NCI-H446 treated with DMSO at 0.1 percent for 48 hours (cell line): ENCODE data around the gene LCN9.

Experiments
- DNase-seq: peaks from one replicate; lab custom pipeline; 2025; lab: John Stamatoyannopoulos, UW

The LCN9 gene

GRCh38 chr9:135699440-135699839, 36.3 kb downstream of the LCN9 start, which contains the start of gene SOHLH1:
Gene SOHLH1 (minus strand): TSS chr9:135699481. CDS start chr9:135699467, 14 bp downstream.
- DNase-seq: no peak

- DNase-seq: no peak
These were observed 37.4 kb downstream of the LCN9 start for GRCh38 chr9:135700525-135700924.

GRCh38 chr9:135701067-135701958, 38.2 kb downstream of the LCN9 start:
- no peak for DNase-seq

GRCh38 chr9:135701959-135702721, 39.0 kb downstream of the LCN9 start, which contains the start of gene KCNT1:
Gene KCNT1 (plus strand): TSS chr9:135702185. CDS start chr9:135702259, 74 bp downstream.
- DNase-seq: no peak

- no peak for DNase-seq
These were observed 40.6 kb downstream of the LCN9 start for GRCh38 chr9:135703726-135704125.

GRCh38 chr9:135704483-135704882, 41.4 kb downstream of the LCN9 start:
- no peak for DNase-seq

GRCh38 chr9:135705376-135705775, 42.3 kb downstream of the LCN9 start:
- DNase-seq: no peak

- DNase-seq: no peak
These were observed 43.2 kb downstream of the LCN9 start for GRCh38 chr9:135706288-135706687.

GRCh38 chr9:135707252-135708138, 44.4 kb downstream of the LCN9 start:
- DNase-seq: no peak

GRCh38 chr9:135708164-135708563, 45.1 kb downstream of the LCN9 start:
- DNase-seq: no peak

GRCh38 chr9:135711391-135711790, 48.3 kb downstream of the LCN9 start:
- no peak for DNase-seq

GRCh38 chr9:135711881-135712280, 48.8 kb downstream of the LCN9 start:
- no peak for DNase-seq

- no peak for DNase-seq
These were observed 49.6 kb downstream of the LCN9 start for GRCh38 chr9:135712613-135713295.

- no peak for DNase-seq
These were observed 51.3 kb downstream of the LCN9 start for GRCh38 chr9:135714242-135715055.

- no peak for DNase-seq
These were observed 52.0 kb downstream of the LCN9 start for GRCh38 chr9:135715056-135715595.

GRCh38 chr9:135716045-135716444, 52.9 kb downstream of the LCN9 start:
- DNase-seq: no peak
